Gastroesophageal sphincter (tissue), 3 donors: ENCODE measurements around the gene ADGRG3.

Source experiments
- CTCF ChIP-seq, 4 experiments: fragments of 200-600 bp in 2 of 4; fragments of 450-650 bp in 2 of 4; sonication (generic) in 1 of 4; IDR thresholded peaks; one replicate each; pipeline ENCODE4 v1.5.1; 2017 to 2019; ENCODE audit warnings: antibody characterized with exemption in 4 of 4, mild to moderate bottlenecking in 2 of 4, moderate library complexity in 2 of 4
- POLR2A ChIP-seq, 2 donors: fragments of 450-650 bp; IDR thresholded peaks; one replicate each; pipeline ENCODE4 v1.6.1; 2017; ENCODE audit warnings: antibody characterized with exemption in 2 of 2, mild to moderate bottlenecking in 2 of 2, moderate library complexity in 1 of 2
- POLR2AphosphoS5 ChIP-seq: sonication (generic); formaldehyde crosslinking; IDR thresholded peaks from one replicate; pipeline ENCODE4 v1.6.1; 2017; ENCODE audit warnings: antibody characterized with exemption

- TF ChIP-seq CTCF (IDR thresholded peaks at IDR 0.05) (no peak), POLR2A (IDR thresholded peaks at IDR 0.05) (no peak), POLR2AphosphoS5 (no peak)
Observed at GRCh38 chr16:57643147-57643874, 24.8 kb upstream of the ADGRG3 start.
